Measurements from ENCODE around the gene TMPRSS15.

Gene TMPRSS15

DNA sequence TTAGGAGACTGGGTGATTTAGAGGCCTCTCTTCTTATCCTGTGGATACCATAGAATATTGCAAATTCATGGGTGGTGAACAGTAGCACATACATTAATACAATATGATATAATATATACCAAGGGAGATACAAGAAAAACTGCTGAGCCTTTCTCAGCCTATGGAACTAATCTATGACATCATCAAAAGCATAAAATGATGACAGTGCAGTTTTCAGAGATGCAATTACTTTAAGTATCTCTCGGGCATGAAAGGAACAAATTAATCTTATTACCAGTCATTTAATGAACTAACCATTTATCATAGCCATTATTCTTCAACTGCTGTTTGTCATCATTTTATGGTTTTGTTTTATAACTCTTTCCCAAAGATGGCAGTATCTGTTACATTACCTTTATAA lies 155.4 kb downstream of the TMPRSS15 start:
- H3K4me1 ChIP-seq (ENCODE audit: control insufficient read depth, insufficient read depth, low read length): 0 out of 2 replicates have a peak, but pooled peaks cover 5% of the 10 kb centered on the region
- no peak overlapping the region for H3K9ac ChIP-seq (ENCODE audit: low read length)
- H3K4me3 ChIP-seq (ENCODE audit: low read depth, low read length): no peak overlapping the region
- H3K27ac ChIP-seq (ENCODE audit: low read depth, low read length): no peak overlapping the region
- H3K9me3 ChIP-seq (ENCODE audit: control insufficient read depth, insufficient read depth, low read depth, low read length): no peaks in the 10 kb centered on the region
- H3K27me3 ChIP-seq (ENCODE audit: control insufficient read depth, insufficient read depth, low read length): peaks cover 49% of the 10 kb centered on the region
- H3K36me3 ChIP-seq (ENCODE audit: control insufficient read depth, insufficient read depth, low read length): no peaks in the 10 kb centered on the region

DNA sequence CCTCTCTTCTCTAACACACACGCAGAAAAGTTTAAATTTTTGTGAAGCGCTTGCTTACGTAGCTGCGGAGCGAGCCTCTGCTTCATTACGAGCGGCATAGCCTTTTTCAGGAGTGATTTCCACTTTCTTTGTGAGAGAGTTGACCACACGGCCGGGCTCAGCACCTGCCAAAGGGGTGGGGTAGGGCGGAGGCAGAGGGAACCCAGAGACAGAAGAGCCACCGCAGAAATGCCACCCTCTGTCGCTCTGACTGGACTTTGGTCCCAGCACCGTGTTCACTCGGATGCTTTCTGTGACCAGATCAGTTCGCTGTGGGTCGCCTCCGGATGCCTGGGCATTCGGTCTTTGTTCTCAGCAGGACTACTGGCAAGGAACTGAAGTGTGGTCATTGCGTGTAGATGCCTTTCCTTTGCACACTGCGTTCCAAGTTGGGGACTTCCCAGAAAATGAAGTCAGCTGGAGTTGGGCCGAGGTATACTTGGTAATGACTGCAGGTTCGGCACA lies 158.1 kb downstream of the TMPRSS15 start:
- Histone ChIP-seq H3K4me1 (ENCODE audit: control insufficient read depth, insufficient read depth, low read length) (0 out of 2 replicates have a peak, but pooled peaks cover 5% of the 10 kb centered on the region), H3K9me3 (ENCODE audit: control insufficient read depth, insufficient read depth, low read depth, low read length) (no peaks in the 10 kb centered on the region), H3K9ac (ENCODE audit: low read length) (no peak overlapping the region), H3K27me3 (ENCODE audit: control insufficient read depth, insufficient read depth, low read length) (peaks cover 66% of the 10 kb centered on the region), H3K4me3 (ENCODE audit: low read depth, low read length) (peak overlapping the region; percentile 60), H3K36me3 (ENCODE audit: control insufficient read depth, insufficient read depth, low read length) (no peaks in the 10 kb centered on the region), H3K27ac (ENCODE audit: low read depth, low read length) (no peak overlapping the region)

- H3K9me3 ChIP-seq (ENCODE audit: control insufficient read depth, insufficient read depth, low read depth, low read length): no peaks in the 10 kb centered on the region
- H3K27ac ChIP-seq (ENCODE audit: low read depth, low read length): no peak within 1 kb of the TSS
- peak within 1 kb of the TSS; percentile 60 for H3K4me3 ChIP-seq (ENCODE audit: low read depth, low read length)
- H3K9ac ChIP-seq (ENCODE audit: low read length): no peak within 1 kb of the TSS
- H3K27me3 ChIP-seq (ENCODE audit: control insufficient read depth, insufficient read depth, low read length): peaks cover 66% of the 10 kb centered on the region
- 0 out of 2 replicates have a peak, but pooled peaks cover 5% of the 10 kb centered on the region for H3K4me1 ChIP-seq (ENCODE audit: control insufficient read depth, insufficient read depth, low read length)
- no peaks in the 10 kb centered on the region for H3K36me3 ChIP-seq (ENCODE audit: control insufficient read depth, insufficient read depth, low read length)
Observed at GRCh38 chr21:18244671-18245463, 158.7 kb downstream of the TMPRSS15 start, which contains the start of gene CHODL. Gene CHODL (plus strand): TSS chr21:18244833. CDS start chr21:18245224, 391 bp downstream.

GRCh38 chr21:18235545-18235944 lies 168.0 kb downstream of the TMPRSS15 start:
- no peaks in the 10 kb centered on the region for H3K4me1 ChIP-seq (ENCODE audit: control insufficient read depth, insufficient read depth, low read length)

DNA sequence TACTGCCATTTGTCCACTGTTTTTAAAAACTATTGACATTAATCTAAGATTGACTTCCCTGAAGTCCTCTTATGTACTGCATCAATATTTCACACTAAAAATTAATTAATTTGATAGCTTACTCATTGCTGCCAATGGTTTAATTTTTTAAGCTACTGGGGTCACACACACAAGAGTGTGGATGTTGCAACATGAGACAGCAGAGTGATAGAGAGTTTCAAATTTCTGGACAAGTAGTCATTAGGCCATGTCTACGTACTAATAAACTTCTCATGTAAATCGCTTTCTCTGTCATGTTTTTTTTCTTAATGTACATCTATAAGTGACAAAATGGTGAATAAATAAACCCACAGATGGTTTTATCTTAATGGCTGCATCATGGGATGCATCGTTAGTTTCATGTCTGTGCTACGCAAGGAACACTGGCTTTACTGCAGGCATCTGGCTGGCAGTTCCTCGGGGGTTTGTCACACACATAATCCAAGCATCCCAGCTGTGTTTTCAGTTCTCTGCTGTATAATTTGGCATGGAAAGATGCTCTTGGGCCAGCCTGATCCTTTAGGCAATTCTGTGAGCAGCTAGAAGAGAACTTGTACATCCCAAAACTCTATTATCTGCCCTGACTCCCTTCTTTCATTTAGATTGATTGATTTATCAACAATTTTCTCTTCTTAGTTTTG lies 175.4 kb downstream of the TMPRSS15 start:
- Histone ChIP-seq H3K36me3 (ENCODE audit: control insufficient read depth, insufficient read depth, low read length) (no peaks in the 10 kb centered on the region), H3K4me3 (ENCODE audit: low read depth, low read length) (no peak overlapping the region), H3K4me1 (ENCODE audit: control insufficient read depth, insufficient read depth, low read length) (no peaks in the 10 kb centered on the region), H3K27me3 (ENCODE audit: control insufficient read depth, insufficient read depth, low read length) (no peaks in the 10 kb centered on the region), H3K9me3 (ENCODE audit: control insufficient read depth, insufficient read depth, low read depth, low read length) (no peaks in the 10 kb centered on the region), H3K9ac (ENCODE audit: low read length) (no peak overlapping the region), H3K27ac (ENCODE audit: low read depth, low read length) (no peak overlapping the region)

More at GRCh38 chr21:18235545-18235944, 168.0 kb downstream of the TMPRSS15 start:
- 0 out of 2 replicates have a peak, but pooled peaks cover 6% of the 10 kb centered on the region for H3K9me3 ChIP-seq (ENCODE audit: control insufficient read depth, insufficient read depth, low read depth, low read length)
- no peak overlapping the region for H3K4me3 ChIP-seq (ENCODE audit: low read depth, low read length)
- H3K27me3 ChIP-seq (ENCODE audit: control insufficient read depth, insufficient read depth, low read length): no peaks in the 10 kb centered on the region
- H3K9ac ChIP-seq (ENCODE audit: low read length): no peak overlapping the region
- no peaks in the 10 kb centered on the region for H3K36me3 ChIP-seq (ENCODE audit: control insufficient read depth, insufficient read depth, low read length)
- H3K27ac ChIP-seq (ENCODE audit: low read depth, low read length): no peak overlapping the region

DNA sequence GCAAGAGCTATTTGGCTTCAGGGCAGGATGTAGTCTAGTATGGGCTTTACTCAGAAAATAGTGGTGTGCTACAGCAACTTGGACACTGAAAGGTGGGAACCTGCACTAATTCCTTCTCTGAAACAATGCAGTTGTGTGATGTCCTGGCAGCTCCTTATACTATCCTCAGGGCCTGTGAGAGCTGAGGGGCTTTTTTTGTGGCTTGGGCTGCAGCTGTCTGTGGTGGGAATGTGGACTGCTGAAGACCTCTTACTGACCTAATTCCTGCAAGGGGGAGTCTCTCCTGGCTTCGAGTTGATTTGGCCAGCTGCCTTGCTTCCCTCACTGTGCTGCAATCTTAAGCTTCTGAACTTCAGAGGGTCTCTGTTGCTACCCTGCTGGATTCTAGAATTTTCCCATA lies 181.2 kb downstream of the TMPRSS15 start:
- Histone ChIP-seq H3K27me3 (ENCODE audit: control insufficient read depth, insufficient read depth, low read length) (no peaks in the 10 kb centered on the region), H3K36me3 (ENCODE audit: control insufficient read depth, insufficient read depth, low read length) (no peaks in the 10 kb centered on the region), H3K9ac (ENCODE audit: low read length) (no peak overlapping the region), H3K9me3 (ENCODE audit: control insufficient read depth, insufficient read depth, low read depth, low read length) (peaks cover 24% of the 10 kb centered on the region), H3K4me1 (ENCODE audit: control insufficient read depth, insufficient read depth, low read length) (no peaks in the 10 kb centered on the region; the same call in 1 of the 2 replicates), H3K4me3 (ENCODE audit: low read depth, low read length) (no peak overlapping the region), H3K27ac (ENCODE audit: low read depth, low read length) (no peak overlapping the region)

DNA sequence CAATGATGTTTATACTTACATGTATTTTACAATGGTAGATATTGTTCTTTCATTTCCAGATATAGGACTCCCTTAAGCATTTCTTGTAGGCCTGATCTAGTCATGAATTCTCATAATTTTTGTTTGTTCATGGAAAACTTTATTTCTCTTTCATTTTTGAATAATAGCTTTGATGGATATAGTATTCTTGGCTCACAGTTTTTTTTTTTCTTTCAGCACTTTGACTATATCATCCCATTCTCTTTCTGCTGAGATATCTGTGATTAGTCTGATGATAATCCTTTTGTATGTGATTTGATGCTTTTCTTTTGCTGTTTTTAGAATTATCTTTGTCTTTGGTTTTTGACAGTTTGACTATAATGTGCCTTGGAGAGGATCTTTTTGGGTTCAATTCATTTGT lies 183.1 kb downstream of the TMPRSS15 start:
- Histone ChIP-seq H3K9ac (ENCODE audit: low read length) (no peak overlapping the region), H3K4me1 (ENCODE audit: control insufficient read depth, insufficient read depth, low read length) (no peaks in the 10 kb centered on the region; the same call in 1 of the 2 replicates), H3K4me3 (ENCODE audit: low read depth, low read length) (no peak overlapping the region), H3K27me3 (ENCODE audit: control insufficient read depth, insufficient read depth, low read length) (no peaks in the 10 kb centered on the region), H3K36me3 (ENCODE audit: control insufficient read depth, insufficient read depth, low read length) (no peaks in the 10 kb centered on the region), H3K9me3 (ENCODE audit: control insufficient read depth, insufficient read depth, low read depth, low read length) (peaks cover 26% of the 10 kb centered on the region), H3K27ac (ENCODE audit: low read depth, low read length) (no peak overlapping the region)
